Thyroid gland (tissue), 4 donors: Measurements from ENCODE around the gene IER2. TPM values are rescaled to one million over a fixed set of nuclear protein-coding genes. Genes with fewer than 3 reads are reported as not detected.
A peak's percentile ranks its signal among the peaks of the same experiment; 100 is the strongest.

Experiments used
- DNase-seq, 2 donors: peaks; one replicate each; pipeline ENCODE4 v3.0.0-alpha.2; 2019
- H3K27ac ChIP-seq, 3 donors: fragments of 200-600 bp; sonication (generic); 1 replicate in 2 of 3; 2 replicates in 1 of 3; pipeline ENCODE4 v1.5.1; 2016 to 2019; ENCODE audit warnings: mild to moderate bottlenecking in 1 of 3, moderate library complexity in 1 of 3
- H3K27me3 ChIP-seq: fragments of 200-600 bp; sonication (generic); one replicate; pipeline ENCODE4 v1.5.1; 2019
- H3K36me3 ChIP-seq, 2 donors: fragments of 200-600 bp; sonication (generic); one replicate each; pipeline ENCODE4 v1.5.1; 2016 to 2019
- H3K4me1 ChIP-seq, 2 donors: fragments of 200-600 bp; sonication (generic); one replicate each; pipeline ENCODE4 v1.5.1; 2017 to 2019
- H3K4me3 ChIP-seq, 3 donors: fragments of 200-600 bp; sonication (generic); replicated peaks in 1 of 3; 1 replicate in 2 of 3; 2 replicates in 1 of 3; pipeline ENCODE4 v1.5.1; 2016; ENCODE audit warnings: mild to moderate bottlenecking in 1 of 3
- H3K9me3 ChIP-seq: fragments of 200-600 bp; sonication (generic); one replicate; pipeline ENCODE4 v1.5.1; 2017
- CTCF ChIP-seq, 6 experiments: fragments of 200-600 bp in 3 of 6; fragments of 450-650 bp in 3 of 6; sonication (generic) in 3 of 6; IDR thresholded peaks; one replicate each; pipeline ENCODE4 v1.5.1; 2016 to 2019; ENCODE audit warnings: antibody characterized with exemption in 6 of 6, mild to moderate bottlenecking in 2 of 6, inconsistent platforms in 1 of 6, moderate library complexity in 1 of 6
- POLR2A ChIP-seq, 2 donors: fragments of 450-650 bp; IDR thresholded peaks; one replicate each; pipeline ENCODE4 v1.6.1; 2017; ENCODE audit warnings: antibody characterized with exemption in 2 of 2, mild to moderate bottlenecking in 2 of 2, moderate library complexity in 1 of 2
- WGBS, 2 donors: methylation state at CpG; one replicate each; pipeline ENCODE4 v1.1.5; 2017; 5-methylcytosine and 5-hydroxymethylcytosine counted together
- intact Hi-C: fragments of 100-400 bp; cut with DNase I; formaldehyde crosslinking; loops from one replicate; pipeline ENCODE4 v1.15.1; 2023
- total RNA-seq, 4 donors: library from RNA; depleted of rRNA; stranded (reverse); fragments of >200 nt; gene quantifications; one replicate each; pipeline ENCODE4 v1.2.3, GENCODE V29; 2016

IER2 gene
- total RNA-seq, 4 donors from 2014 or later, result 55.0 to 139 (median 65.9) TPM

- H3K9me3 ChIP-seq, result no peaks in the 10 kb centered on the region
- peak overlapping the region; percentile 62 to 79 (median 76) for H3K4me3 ChIP-seq
- peak; percentile 19 to 21 for DNase-seq
- 1 to 2% methylated on average over 32 to 34 of the region's 34 CpGs for WGBS, 2 donors
- H3K27me3 ChIP-seq, result no peaks in the 10 kb centered on the region
- peaks cover 16 to 17% of the 10 kb centered on the region in 2 donors for H3K4me1 ChIP-seq
- TF ChIP-seq POLR2A (IDR thresholded peaks at IDR 0.05) (no peak), CTCF (IDR thresholded peaks at IDR 0.05) (no peak)
- intact Hi-C loops, result no loop called here
- H3K36me3 ChIP-seq, result peaks cover 0 to 11% of the 10 kb centered on the region in 2 donors
- H3K27ac ChIP-seq, result peak overlapping the region; percentile 96 to 99 (median 98)
Observed at GRCh38 chr19:13150931-13151604, 857 bp downstream of the IER2 start.

GRCh38 chr19:13151605-13152355 lies 1.6 kb downstream of the IER2 start:
- peak overlapping the region; percentile 98 to 100 (median 99) for H3K27ac ChIP-seq
- H3K4me1 ChIP-seq, result peaks cover 17 to 19% of the 10 kb centered on the region in 2 donors
- H3K4me3 ChIP-seq, result peak overlapping the region; percentile 87 to 96 (median 90)
- intact Hi-C loops, result no loop called here
- H3K9me3 ChIP-seq, result no peaks in the 10 kb centered on the region
- 0 to 1% methylated on average over 14 to 25 of the region's 71 CpGs for WGBS, 2 donors
- TF ChIP-seq POLR2A (IDR thresholded peaks at IDR 0.05) (peak; percentile 94 to 98), CTCF (IDR thresholded peaks at IDR 0.05) (peak in 2 of 6 experiments; percentile 2 to 6)
- DNase-seq, result peak; percentile 98
- H3K27me3 ChIP-seq, result no peaks in the 10 kb centered on the region
- peaks cover 0 to 11% of the 10 kb centered on the region in 2 donors for H3K36me3 ChIP-seq

GRCh38 chr19:13152356-13152973 lies 2.3 kb downstream of the IER2 start:
- peak overlapping the region; percentile 95 to 100 (median 99) for H3K27ac ChIP-seq
- H3K36me3 ChIP-seq, result peaks cover 0 to 11% of the 10 kb centered on the region in 2 donors
- H3K4me3 ChIP-seq, result peak overlapping the region; percentile 87 to 96 (median 90)
- no peak for DNase-seq
- H3K4me1 ChIP-seq, result peaks cover 17 to 19% of the 10 kb centered on the region in 2 donors
- no peaks in the 10 kb centered on the region for H3K9me3 ChIP-seq
- WGBS, 2 donors, result 0% methylated on average over 4 to 9 of the region's 25 CpGs
- intact Hi-C loops, result no loop called here
- no peaks in the 10 kb centered on the region for H3K27me3 ChIP-seq
- no peak for TF ChIP-seq POLR2A (IDR thresholded peaks at IDR 0.05)
- TF ChIP-seq CTCF (IDR thresholded peaks at IDR 0.05), result no peak

GRCh38 chr19:13152974-13153568 lies 2.9 kb downstream of the IER2 start:
- Histone ChIP-seq H3K4me1 (peaks cover 17 to 19% of the 10 kb centered on the region in 2 donors), H3K9me3 (no peaks in the 10 kb centered on the region), H3K27me3 (no peaks in the 10 kb centered on the region), H3K4me3 (peak overlapping the region; percentile 87 to 96 (median 90)), H3K36me3 (peaks cover 0 to 11% of the 10 kb centered on the region in 2 donors), H3K27ac (peak overlapping the region; percentile 95 to 100 (median 99))
- intact Hi-C loops, result no loop called here
- peak; percentile 92 to 95 for DNase-seq
- 0% methylated on average over 7 of the region's 59 CpGs; no CpG with 5 or more reads in 1 of the 2 donors for WGBS, 2 donors
- peak; percentile 100 for TF ChIP-seq POLR2A (IDR thresholded peaks at IDR 0.05)
- TF ChIP-seq CTCF (IDR thresholded peaks at IDR 0.05), result no peak
